Ishikawa (cell line): ENCODE results near the gene TFRC.
A peak's percentile ranks its signal among the peaks of the same experiment; 100 is the strongest.

Experiments used
- CEBPB ChIP-seq: IDR thresholded peaks from 2 replicates; pipeline ENCODE4 v1.6.1; 2012
- CREB1 ChIP-seq: IDR thresholded peaks from 2 replicates; pipeline ENCODE4 v1.6.1; 2012; ENCODE audit warnings: low read depth
- EGR1 ChIP-seq: IDR thresholded peaks from 2 replicates; pipeline ENCODE4 v1.6.1; 2012
- EP300 ChIP-seq: IDR thresholded peaks from 2 replicates; pipeline ENCODE4 v1.6.1; 2012; ENCODE audit warnings: borderline replicate concordance
- FOXM1 ChIP-seq: IDR thresholded peaks from 2 replicates; pipeline ENCODE4 v1.6.1; 2012; ENCODE audit warnings: low read depth, borderline replicate concordance
- NFIC ChIP-seq: IDR thresholded peaks from 2 replicates; pipeline ENCODE4 v1.6.1; 2012
- RAD21 ChIP-seq: IDR thresholded peaks from 2 replicates; pipeline ENCODE4 v1.6.1; 2012; ENCODE audit warnings: low read depth
- TAF1 ChIP-seq: IDR thresholded peaks from 2 replicates; pipeline ENCODE4 v1.6.1; 2012; ENCODE audit warnings: low read depth, mild to moderate bottlenecking
- TCF12 ChIP-seq: IDR thresholded peaks from 2 replicates; pipeline ENCODE4 v1.6.1; 2012; ENCODE audit warnings: low read depth
- TEAD4 ChIP-seq: IDR thresholded peaks from 2 replicates; pipeline ENCODE4 v1.6.1; 2012
- YY1 ChIP-seq: IDR thresholded peaks from 2 replicates; pipeline ENCODE4 v1.6.1; 2012; ENCODE audit warnings: low read depth
- ZBTB7A ChIP-seq: IDR thresholded peaks from 2 replicates; pipeline ENCODE4 v1.6.1; 2012; ENCODE audit warnings: low read depth
- TF ChIP-seq, protein P1 (sequence below): IDR thresholded peaks from 2 replicates; pipeline ENCODE4 v1.6.1; 2012
- TF ChIP-seq, protein P2 (sequence below): IDR thresholded peaks from 2 replicates; pipeline ENCODE4 v1.6.1; 2012; ENCODE audit warnings: low read depth, mild to moderate bottlenecking
- TF ChIP-seq, protein P3 (sequence below): IDR thresholded peaks from 2 replicates; pipeline ENCODE4 v1.6.1; 2012

The TFRC gene

DNA sequence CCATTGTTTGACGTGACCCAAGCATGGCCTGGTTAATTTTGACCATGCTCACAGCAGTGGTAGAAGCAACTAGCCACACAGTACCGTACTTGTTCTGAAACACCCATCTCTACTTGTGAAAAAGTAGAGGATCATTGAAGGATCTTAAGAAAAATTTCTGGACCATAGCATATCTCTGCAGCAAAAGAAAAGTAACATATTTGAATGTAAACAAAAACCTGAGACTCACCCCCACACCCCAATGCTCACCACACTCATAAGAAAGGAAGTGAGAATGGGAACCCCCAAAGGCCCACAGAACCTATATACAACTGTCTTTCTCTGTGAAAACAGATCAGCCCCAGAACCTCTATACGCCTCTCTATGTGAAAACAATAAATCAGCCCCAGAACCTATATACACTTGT, 33.8 kb upstream of the TFRC start:
- TF ChIP-seq NFIC (no peak), TEAD4 (no peak), TAF1 (no peak), EGR1 (no peak), YY1 (no peak), CREB1 (no peak), TCF12 (no peak), EP300 (no peak), ZBTB7A (no peak), CEBPB (no peak), RAD21 (no peak)
- TF ChIP-seq, protein P1, sequence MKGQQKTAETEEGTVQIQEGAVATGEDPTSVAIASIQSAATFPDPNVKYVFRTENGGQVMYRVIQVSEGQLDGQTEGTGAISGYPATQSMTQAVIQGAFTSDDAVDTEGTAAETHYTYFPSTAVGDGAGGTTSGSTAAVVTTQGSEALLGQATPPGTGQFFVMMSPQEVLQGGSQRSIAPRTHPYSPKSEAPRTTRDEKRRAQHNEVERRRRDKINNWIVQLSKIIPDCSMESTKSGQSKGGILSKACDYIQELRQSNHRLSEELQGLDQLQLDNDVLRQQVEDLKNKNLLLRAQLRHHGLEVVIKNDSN: no peak
- TF ChIP-seq, protein P2, sequence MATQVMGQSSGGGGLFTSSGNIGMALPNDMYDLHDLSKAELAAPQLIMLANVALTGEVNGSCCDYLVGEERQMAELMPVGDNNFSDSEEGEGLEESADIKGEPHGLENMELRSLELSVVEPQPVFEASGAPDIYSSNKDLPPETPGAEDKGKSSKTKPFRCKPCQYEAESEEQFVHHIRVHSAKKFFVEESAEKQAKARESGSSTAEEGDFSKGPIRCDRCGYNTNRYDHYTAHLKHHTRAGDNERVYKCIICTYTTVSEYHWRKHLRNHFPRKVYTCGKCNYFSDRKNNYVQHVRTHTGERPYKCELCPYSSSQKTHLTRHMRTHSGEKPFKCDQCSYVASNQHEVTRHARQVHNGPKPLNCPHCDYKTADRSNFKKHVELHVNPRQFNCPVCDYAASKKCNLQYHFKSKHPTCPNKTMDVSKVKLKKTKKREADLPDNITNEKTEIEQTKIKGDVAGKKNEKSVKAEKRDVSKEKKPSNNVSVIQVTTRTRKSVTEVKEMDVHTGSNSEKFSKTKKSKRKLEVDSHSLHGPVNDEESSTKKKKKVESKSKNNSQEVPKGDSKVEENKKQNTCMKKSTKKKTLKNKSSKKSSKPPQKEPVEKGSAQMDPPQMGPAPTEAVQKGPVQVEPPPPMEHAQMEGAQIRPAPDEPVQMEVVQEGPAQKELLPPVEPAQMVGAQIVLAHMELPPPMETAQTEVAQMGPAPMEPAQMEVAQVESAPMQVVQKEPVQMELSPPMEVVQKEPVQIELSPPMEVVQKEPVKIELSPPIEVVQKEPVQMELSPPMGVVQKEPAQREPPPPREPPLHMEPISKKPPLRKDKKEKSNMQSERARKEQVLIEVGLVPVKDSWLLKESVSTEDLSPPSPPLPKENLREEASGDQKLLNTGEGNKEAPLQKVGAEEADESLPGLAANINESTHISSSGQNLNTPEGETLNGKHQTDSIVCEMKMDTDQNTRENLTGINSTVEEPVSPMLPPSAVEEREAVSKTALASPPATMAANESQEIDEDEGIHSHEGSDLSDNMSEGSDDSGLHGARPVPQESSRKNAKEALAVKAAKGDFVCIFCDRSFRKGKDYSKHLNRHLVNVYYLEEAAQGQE: no peak

DNA sequence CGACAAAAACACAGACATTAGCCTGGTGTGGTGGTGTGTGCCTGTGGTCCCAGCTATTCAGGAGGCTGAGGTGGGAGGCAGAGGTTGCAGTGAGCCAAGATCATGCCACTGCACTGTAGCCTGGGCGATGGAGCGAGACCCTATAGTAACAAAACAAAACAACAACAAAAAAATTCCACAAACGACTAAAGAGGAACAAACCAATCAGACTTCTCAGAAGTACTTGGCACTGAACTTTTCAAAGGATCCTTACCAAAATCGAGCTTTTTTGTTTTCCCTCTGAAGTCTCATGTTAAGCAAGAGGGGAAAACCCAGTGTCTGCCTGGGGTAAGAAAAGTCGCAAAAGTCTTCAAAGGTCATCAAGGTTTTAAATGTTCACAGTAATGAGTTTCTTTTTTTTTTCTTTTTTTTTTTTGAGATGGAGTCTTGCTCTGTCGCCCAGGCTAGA, 30.1 kb upstream of the TFRC start:
- TF ChIP-seq TEAD4 (no peak), TCF12 (no peak), EP300 (no peak), RAD21 (no peak)
- TF ChIP-seq, protein P1: no peak

DNA sequence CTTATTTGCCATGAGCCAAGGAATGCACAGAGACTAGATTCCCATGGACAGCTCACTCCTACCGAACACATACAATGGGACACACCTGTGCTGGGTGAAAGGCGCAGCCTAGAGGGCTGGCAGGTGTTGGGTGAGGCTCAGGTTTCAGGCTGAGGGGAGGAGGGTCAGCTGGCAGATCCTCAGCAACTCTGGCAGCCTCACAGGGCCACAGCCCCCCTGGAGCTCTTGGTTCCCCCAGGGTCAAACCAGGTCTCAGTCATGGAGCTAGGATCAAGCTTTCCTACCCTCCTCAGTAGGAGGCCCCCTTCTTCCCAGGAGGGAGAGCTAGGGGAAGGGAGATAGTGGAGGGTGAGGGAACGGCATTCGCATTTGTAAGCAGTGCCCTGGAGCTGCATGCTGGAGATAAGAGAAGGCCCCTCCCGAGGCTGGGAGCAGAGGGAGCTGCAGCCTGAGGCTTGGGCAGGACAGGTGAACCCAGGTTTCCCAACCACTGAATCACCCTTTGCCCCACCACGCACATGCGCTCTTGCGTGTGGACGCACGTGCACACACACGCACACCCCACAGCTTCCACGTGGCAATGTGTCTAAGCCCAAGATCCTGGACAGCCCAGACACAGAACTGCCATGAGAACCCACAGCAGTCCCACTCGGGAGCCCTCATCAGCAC, 26.3 kb upstream of the TFRC start:
- TF ChIP-seq TEAD4: peak; percentile 81; the same call in 1 of the 2 replicates
- peak; percentile 93 for TF ChIP-seq TCF12
- TF ChIP-seq, protein P1: peak; percentile 32
- no peak for TF ChIP-seq EGR1
- peak; percentile 76 for TF ChIP-seq NFIC
- no peak for TF ChIP-seq TAF1
- TF ChIP-seq EP300: peak; percentile 67
- TF ChIP-seq, protein P2: peak; percentile 31; the same call in 1 of the 2 replicates
- peak; percentile 32; the same call in 1 of the 2 replicates for TF ChIP-seq RAD21
- TF ChIP-seq CEBPB: no peak
- TF ChIP-seq ZBTB7A: peak; percentile 76
- TF ChIP-seq YY1: peak; percentile 42; the same call in 1 of the 2 replicates
- no peak for TF ChIP-seq CREB1

DNA sequence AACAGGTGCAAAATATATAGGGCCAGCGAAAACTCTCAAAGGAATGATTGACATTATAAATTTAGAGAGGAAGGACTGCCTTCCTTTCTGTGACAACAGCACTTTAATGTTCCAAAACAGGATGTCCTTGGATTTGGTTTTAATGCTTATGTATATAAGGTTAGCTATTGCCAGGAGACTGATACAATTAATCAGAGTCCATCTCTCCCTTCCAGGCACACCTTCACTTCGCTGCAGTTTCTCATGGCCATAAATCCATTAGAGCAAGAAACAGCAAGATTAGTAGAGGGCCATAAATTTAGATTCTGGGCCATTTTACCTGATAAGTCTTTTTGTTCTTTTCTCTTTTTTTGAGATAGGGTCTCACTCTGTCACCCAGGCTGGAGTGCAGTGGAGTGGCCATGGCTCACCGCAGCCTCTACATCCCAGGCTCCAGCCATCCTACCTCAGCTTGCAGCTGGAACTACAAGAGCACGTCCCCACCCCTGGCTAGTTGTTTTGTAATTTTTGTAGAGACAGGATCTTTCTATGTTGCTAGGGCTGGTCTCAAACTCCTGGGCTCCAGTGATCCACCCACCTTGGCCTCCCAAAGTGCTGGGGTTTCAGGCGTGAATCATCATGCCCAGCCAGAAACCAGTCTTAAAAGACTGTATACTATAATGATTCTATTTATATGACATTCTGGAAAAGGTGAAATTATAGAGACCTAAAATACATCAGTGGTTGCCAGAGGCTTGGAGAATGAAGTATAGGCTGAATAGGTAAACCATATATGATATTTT, 15.7 kb upstream of the TFRC start:
- TF ChIP-seq ZBTB7A (no peak), CEBPB (no peak), CREB1 (no peak), TEAD4 (no peak), EGR1 (no peak), FOXM1 (no peak), RAD21 (no peak), YY1 (no peak), TAF1 (no peak), EP300 (no peak), TCF12 (no peak), NFIC (no peak)
- TF ChIP-seq, protein P1: no peak
- TF ChIP-seq, protein P2: no peak
- TF ChIP-seq, protein P3, sequence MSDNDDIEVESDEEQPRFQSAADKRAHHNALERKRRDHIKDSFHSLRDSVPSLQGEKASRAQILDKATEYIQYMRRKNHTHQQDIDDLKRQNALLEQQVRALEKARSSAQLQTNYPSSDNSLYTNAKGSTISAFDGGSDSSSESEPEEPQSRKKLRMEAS: no peak
